Upper lobe of left lung (tissue), 6 donors: ENCODE measurements around the gene IQCM. TPM values are rescaled to one million over a fixed set of nuclear protein-coding genes. Genes with fewer than 3 reads are reported as not detected.

ENCODE experiments used
- ATAC-seq, 2 donors: fragments of 200-7000 bp; cut with Tn5 transposase; one replicate each; pipeline ENCODE4 v1.9.1; 2022; ENCODE audit warnings: mild to moderate bottlenecking in 2 of 2, moderate library complexity in 2 of 2; ENCODE audit not compliant: low FRiP score in 2 of 2
- DNase-seq, 2 donors: peaks; one replicate each; pipeline ENCODE4 v3.0.0-alpha.2; 2019 to 2020
- H3K27ac ChIP-seq, 4 donors: fragments of 200-600 bp; sonication (generic); one replicate each; pipeline ENCODE4 v1.5.1; 2016 to 2019
- H3K27me3 ChIP-seq, 4 donors: fragments of 200-600 bp; sonication (generic); one replicate each; pipeline ENCODE4 v1.5.1; 2017 to 2019
- H3K36me3 ChIP-seq, 4 donors: fragments of 200-600 bp; sonication (generic); one replicate each; pipeline ENCODE4 v1.5.1; 2016 to 2019
- H3K4me1 ChIP-seq, 4 donors: fragments of 200-600 bp; sonication (generic); one replicate each; pipeline ENCODE4 v1.5.1; 2018 to 2019
- H3K4me3 ChIP-seq, 4 donors: fragments of 200-600 bp; sonication (generic); one replicate each; pipeline ENCODE4 v1.5.1; 2017 to 2019; ENCODE audit warnings: mild to moderate bottlenecking in 2 of 4, moderate library complexity in 1 of 4
- H3K9me3 ChIP-seq, 4 donors: fragments of 200-600 bp; sonication (generic); one replicate each; pipeline ENCODE4 v1.5.1; 2018 to 2019
- EP300 ChIP-seq, 4 donors: sonication (generic); formaldehyde crosslinking; IDR thresholded peaks; one replicate each; pipeline ENCODE4 v1.5.1; 2017; ENCODE audit warnings: antibody characterized with exemption in 4 of 4, control low read depth in 2 of 4
- POLR2A ChIP-seq, 4 donors: fragments of 450-650 bp; IDR thresholded peaks; one replicate each; pipeline ENCODE4 v1.5.1; 2016 to 2017; ENCODE audit warnings: antibody characterized with exemption in 4 of 4, mild to moderate bottlenecking in 2 of 4
- POLR2AphosphoS5 ChIP-seq, 2 donors: sonication (generic); formaldehyde crosslinking; IDR thresholded peaks; one replicate each; pipeline ENCODE4 v1.5.1; 2017; ENCODE audit warnings: antibody characterized with exemption in 2 of 2
- WGBS, 2 donors: methylation state at CpG; one replicate each; pipeline ENCODE4 v1.1.5; 2017 to 2018; 5-methylcytosine and 5-hydroxymethylcytosine counted together
- total RNA-seq, 6 donors: library from RNA; depleted of rRNA in 4 of 6; stranded (reverse); fragments of >200 nt in 4 of 6; gene quantifications; one replicate each; pipeline versions ENCODE4 v1.1.0 to v1.2.1, GENCODE V29; 2016 to 2021
- TF ChIP-seq, protein P1 (sequence below), 6 experiments: fragments of 450-650 bp in 4 of 6; fragments of 200-600 bp in 2 of 6; sonication (generic) in 2 of 6; IDR thresholded peaks; one replicate each; pipeline ENCODE4 v1.5.1; 2016 to 2019; ENCODE audit warnings: antibody characterized with exemption in 6 of 6
- donor health status: DM: no; HTN: no; CAD: no; lungs with moderate emphysema.
- donor health status: DM: no; HTN: yes; CAD: no; lungs with severe emphysema.

Gene IQCM
- total RNA-seq, 6 donors from 2014 or later, result not detected

DNA sequence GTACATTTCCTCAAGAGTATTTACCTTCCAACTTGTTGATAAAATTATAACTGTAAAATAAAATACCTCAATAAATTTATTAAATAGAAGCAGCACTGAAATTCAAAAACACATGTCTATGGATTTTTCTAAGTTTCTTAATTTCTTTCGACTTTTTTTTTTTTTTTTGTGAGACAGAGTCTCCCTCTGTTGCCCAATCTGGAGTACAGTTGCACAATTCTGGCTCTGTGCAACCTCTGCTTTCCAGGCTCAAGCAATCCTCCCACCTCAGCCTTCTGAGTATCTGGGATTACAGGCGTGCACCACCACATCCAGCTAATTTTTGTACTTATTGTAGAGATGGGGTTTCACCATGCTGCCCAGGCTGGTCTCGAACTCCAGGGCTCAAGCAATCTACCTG, 79.8 kb downstream of the IQCM start:
- no peak overlapping the region for H3K27ac ChIP-seq
- TF ChIP-seq POLR2AphosphoS5 (IDR thresholded peaks at IDR 0.05) (no peak), POLR2A (IDR thresholded peaks at IDR 0.05) (no peak), EP300 (IDR thresholded peaks at IDR 0.05) (no peak)
- TF ChIP-seq, protein P1, sequence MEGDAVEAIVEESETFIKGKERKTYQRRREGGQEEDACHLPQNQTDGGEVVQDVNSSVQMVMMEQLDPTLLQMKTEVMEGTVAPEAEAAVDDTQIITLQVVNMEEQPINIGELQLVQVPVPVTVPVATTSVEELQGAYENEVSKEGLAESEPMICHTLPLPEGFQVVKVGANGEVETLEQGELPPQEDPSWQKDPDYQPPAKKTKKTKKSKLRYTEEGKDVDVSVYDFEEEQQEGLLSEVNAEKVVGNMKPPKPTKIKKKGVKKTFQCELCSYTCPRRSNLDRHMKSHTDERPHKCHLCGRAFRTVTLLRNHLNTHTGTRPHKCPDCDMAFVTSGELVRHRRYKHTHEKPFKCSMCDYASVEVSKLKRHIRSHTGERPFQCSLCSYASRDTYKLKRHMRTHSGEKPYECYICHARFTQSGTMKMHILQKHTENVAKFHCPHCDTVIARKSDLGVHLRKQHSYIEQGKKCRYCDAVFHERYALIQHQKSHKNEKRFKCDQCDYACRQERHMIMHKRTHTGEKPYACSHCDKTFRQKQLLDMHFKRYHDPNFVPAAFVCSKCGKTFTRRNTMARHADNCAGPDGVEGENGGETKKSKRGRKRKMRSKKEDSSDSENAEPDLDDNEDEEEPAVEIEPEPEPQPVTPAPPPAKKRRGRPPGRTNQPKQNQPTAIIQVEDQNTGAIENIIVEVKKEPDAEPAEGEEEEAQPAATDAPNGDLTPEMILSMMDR (IDR thresholded peaks at IDR 0.05), result no peak
- H3K9me3 ChIP-seq, result no peaks in the 10 kb centered on the region
- H3K36me3 ChIP-seq, result no peaks in the 10 kb centered on the region
- H3K27me3 ChIP-seq, result no peaks in the 10 kb centered on the region
- ATAC-seq (no peak), DNase-seq (no peak)
- H3K4me3 ChIP-seq, result no peak overlapping the region
- no peaks in the 10 kb centered on the region for H3K4me1 ChIP-seq
- 81 to 82% methylated on average over 3 of the region's 3 CpGs for WGBS, 2 donors

DNA sequence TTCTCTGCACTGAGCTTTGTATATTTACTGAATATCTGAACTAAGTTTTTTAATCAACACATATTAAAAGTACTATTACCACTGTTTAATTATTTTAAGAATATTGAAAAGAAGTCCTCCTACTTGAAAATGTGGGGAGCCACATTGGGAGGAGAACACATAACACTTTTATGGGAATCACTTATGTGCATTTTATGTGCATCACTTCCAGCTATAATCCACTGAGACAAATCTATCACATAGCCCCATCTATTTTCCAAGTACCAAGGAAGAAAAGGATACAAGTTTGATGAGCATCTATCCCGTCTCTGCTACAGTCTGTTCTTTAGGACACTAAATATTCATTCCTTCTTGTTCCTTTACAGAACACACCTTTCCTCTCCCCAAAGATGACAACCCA, 87.2 kb downstream of the IQCM start:
- TF ChIP-seq, protein P1 (IDR thresholded peaks at IDR 0.05), result no peak
- TF ChIP-seq EP300 (IDR thresholded peaks at IDR 0.05) (no peak), POLR2A (IDR thresholded peaks at IDR 0.05) (no peak), POLR2AphosphoS5 (IDR thresholded peaks at IDR 0.05) (no peak)
- Histone ChIP-seq H3K36me3 (no peaks in the 10 kb centered on the region), H3K9me3 (no peaks in the 10 kb centered on the region), H3K27me3 (no peaks in the 10 kb centered on the region), H3K27ac (no peak overlapping the region), H3K4me3 (no peak overlapping the region), H3K4me1 (no peaks in the 10 kb centered on the region)
- 86 to 90% methylated on average over 1 of the region's 1 CpG for WGBS, 2 donors
- ATAC-seq, result no peak
- DNase-seq, result no peak

DNA sequence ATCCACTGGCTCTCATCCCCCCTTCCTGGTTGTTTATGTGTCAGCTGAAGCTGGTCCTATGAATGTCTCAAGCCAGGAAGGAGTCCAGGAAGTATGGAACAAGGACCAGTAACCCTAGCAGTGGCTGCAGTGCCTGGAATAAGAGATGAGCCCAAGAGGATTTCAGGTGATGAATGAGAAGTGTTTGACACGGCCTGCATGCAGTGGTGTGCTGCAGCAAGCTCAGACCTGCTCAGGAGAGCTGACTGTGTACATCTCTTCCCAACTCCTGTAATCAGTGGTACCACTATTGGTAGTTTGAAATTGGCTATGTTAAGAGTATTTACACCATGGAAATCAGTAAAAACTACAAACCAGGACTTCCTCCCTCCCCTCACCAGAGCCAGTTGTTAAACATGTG, 88.0 kb downstream of the IQCM start:
- Histone ChIP-seq H3K27ac (no peak overlapping the region), H3K9me3 (no peaks in the 10 kb centered on the region), H3K36me3 (no peaks in the 10 kb centered on the region), H3K4me1 (no peaks in the 10 kb centered on the region), H3K27me3 (no peaks in the 10 kb centered on the region), H3K4me3 (no peak overlapping the region)
- ATAC-seq (no peak), DNase-seq (no peak)
- WGBS, 2 donors, result 27 to 44% methylated on average over 1 of the region's 1 CpG
- TF ChIP-seq POLR2A (IDR thresholded peaks at IDR 0.05), result no peak
- no peak for TF ChIP-seq EP300 (IDR thresholded peaks at IDR 0.05)
- TF ChIP-seq, protein P1 (IDR thresholded peaks at IDR 0.05), result no peak
- TF ChIP-seq POLR2AphosphoS5 (IDR thresholded peaks at IDR 0.05), result no peak

DNA sequence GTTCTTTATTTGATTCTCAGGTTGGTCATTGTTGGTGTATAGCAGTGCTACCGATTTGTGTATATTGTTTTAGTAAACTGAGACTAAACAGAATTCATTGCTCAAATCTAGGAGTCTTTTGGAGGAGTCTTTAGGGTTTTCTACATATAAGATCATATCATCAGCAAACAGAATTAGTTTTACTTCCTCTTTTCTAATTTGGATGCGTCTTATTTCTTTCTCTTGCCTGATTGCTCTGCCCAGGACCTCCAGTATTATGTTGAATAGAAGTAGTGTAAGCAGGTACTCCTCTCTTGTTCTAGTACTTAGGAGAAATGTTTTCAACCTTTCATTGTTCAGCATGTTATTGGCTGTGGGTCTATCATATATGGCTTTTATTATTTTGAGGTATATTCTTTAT, 92.6 kb downstream of the IQCM start:
- Histone ChIP-seq H3K9me3 (no peaks in the 10 kb centered on the region), H3K27me3 (no peaks in the 10 kb centered on the region), H3K4me1 (no peaks in the 10 kb centered on the region), H3K36me3 (no peaks in the 10 kb centered on the region), H3K4me3 (no peak overlapping the region), H3K27ac (no peak overlapping the region)
- WGBS, 2 donors, result 67 to 70% methylated on average over 2 of the region's 2 CpGs
- DNase-seq (no peak), ATAC-seq (no peak)
- TF ChIP-seq POLR2AphosphoS5 (IDR thresholded peaks at IDR 0.05) (no peak), EP300 (IDR thresholded peaks at IDR 0.05) (no peak), POLR2A (IDR thresholded peaks at IDR 0.05) (no peak)
- TF ChIP-seq, protein P1 (IDR thresholded peaks at IDR 0.05), result no peak

DNA sequence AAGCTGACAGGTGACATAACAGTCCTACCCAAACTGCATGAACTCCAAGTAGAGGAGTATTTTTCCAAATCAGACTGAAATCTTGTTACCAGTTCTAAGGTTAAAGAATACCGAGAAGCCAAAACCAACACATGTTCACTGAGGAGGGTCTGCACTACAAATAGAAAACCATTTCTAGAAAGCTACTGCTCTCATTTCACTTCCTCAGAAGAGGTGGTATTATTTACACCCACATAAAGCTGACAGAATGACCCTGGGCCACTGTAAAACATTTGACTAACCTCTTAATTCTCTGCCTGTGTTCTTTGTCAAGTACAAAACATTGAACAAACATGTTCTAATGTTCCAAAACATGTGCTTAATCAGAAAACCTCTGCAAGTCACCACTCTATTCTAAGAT, 95.8 kb downstream of the IQCM start:
- Histone ChIP-seq H3K4me1 (no peaks in the 10 kb centered on the region), H3K9me3 (peaks cover 0 to 11% (median 8%) of the 10 kb centered on the region in 4 donors), H3K27me3 (no peaks in the 10 kb centered on the region), H3K4me3 (no peak overlapping the region), H3K36me3 (no peaks in the 10 kb centered on the region), H3K27ac (no peak overlapping the region)
- no peak for ATAC-seq
- DNase-seq, result no peak
- TF ChIP-seq EP300 (IDR thresholded peaks at IDR 0.05) (no peak), POLR2A (IDR thresholded peaks at IDR 0.05) (no peak), POLR2AphosphoS5 (IDR thresholded peaks at IDR 0.05) (no peak)
- TF ChIP-seq, protein P1 (IDR thresholded peaks at IDR 0.05), result no peak
- 50 to 85% methylated on average over 1 of the region's 1 CpG for WGBS, 2 donors
